Colonic mucosa (tissue), 4 donors: ENCODE results near the gene SMIM3. TPM values are rescaled to one million over a fixed set of nuclear protein-coding genes. Genes with fewer than 3 reads are reported as not detected.

ENCODE experiments used
- DNase-seq: peaks from one replicate; pipeline ENCODE4 v3.0.0-alpha.2; 2020
- H3K27ac ChIP-seq: fragments of 200-600 bp; one replicate; pipeline ENCODE4 v1.8.0; 2021
- H3K27me3 ChIP-seq: fragments of 200-600 bp; one replicate; pipeline ENCODE4 v1.8.0; 2021
- H3K36me3 ChIP-seq: fragments of 200-600 bp; one replicate; pipeline ENCODE4 v1.8.0; 2021
- H3K4me1 ChIP-seq: fragments of 200-600 bp; one replicate; pipeline ENCODE4 v1.8.0; 2021; ENCODE audit warnings: mild to moderate bottlenecking
- H3K4me3 ChIP-seq: fragments of 200-600 bp; one replicate; pipeline ENCODE4 v1.8.0; 2021
- H3K9ac ChIP-seq, 2 donors: one replicate each; pipeline ENCODE4 v1.7.0; 2013; ENCODE audit warnings: control low read depth in 2 of 2, low read depth in 2 of 2, low read length in 2 of 2
- H3K9me3 ChIP-seq: fragments of 200-600 bp; one replicate; pipeline ENCODE4 v1.8.0; 2021
- CTCF ChIP-seq: fragments of 200-600 bp; IDR thresholded peaks from one replicate; pipeline ENCODE4 v1.8.0; 2022; ENCODE audit warnings: antibody characterized with exemption, mild to moderate bottlenecking
- intact Hi-C: fragments of 100-400 bp; cut with DNase I; formaldehyde crosslinking; loops from one replicate; pipeline ENCODE4 v1.14.1; 2022
- total RNA-seq, 2 donors: library from RNA; stranded (reverse); fragmentation: NEBNext Ultra II Directional in 1 of 2; extraction: Animal tissue kit (Norgen Biotek cat#: 25700) in 1 of 2; gene quantifications; one replicate each; pipeline ENCODE4 v1.2.1, GENCODE V29; 2021
- donor health status: healthy.
- donor health status: DM: no; HTN: no; CAD: no.
- donor health status: DM: no; HTN: no; CAD: no.

Gene SMIM3
- total RNA-seq, 2 donors from 2014 or later: 10.1 to 12.6 TPM

GRCh38 chr5:150779397-150780186, 1.0 kb downstream of the SMIM3 start:
- intact Hi-C loops: loop anchor here (5.0 kb wide), 1 partner anchor 77 kb away; the partner anchor contains the start of gene RBM22
- Histone ChIP-seq H3K4me1 (peaks cover 44% of the 10 kb centered on the region), H3K27me3 (no peaks in the 10 kb centered on the region), H3K9ac (peak overlapping the region; percentile 88 to 92), H3K4me3 (peak overlapping the region; percentile 67), H3K27ac (peak overlapping the region; percentile 82), H3K36me3 (no peaks in the 10 kb centered on the region), H3K9me3 (no peaks in the 10 kb centered on the region)
- DNase-seq: no peak
- no peak for TF ChIP-seq CTCF

GRCh38 chr5:150780187-150780692, 1.7 kb downstream of the SMIM3 start:
- Histone ChIP-seq H3K36me3 (no peaks in the 10 kb centered on the region), H3K4me1 (peaks cover 45% of the 10 kb centered on the region), H3K27me3 (no peaks in the 10 kb centered on the region), H3K9ac (peak overlapping the region; percentile 46 to 47), H3K9me3 (no peaks in the 10 kb centered on the region), H3K27ac (peak overlapping the region; percentile 82), H3K4me3 (peak overlapping the region; percentile 67)
- intact Hi-C loops: no loop called here
- peak; percentile 41 for DNase-seq
- TF ChIP-seq CTCF: no peak

GRCh38 chr5:150780816-150781221, 2.3 kb downstream of the SMIM3 start:
- Histone ChIP-seq H3K36me3 (no peaks in the 10 kb centered on the region), H3K9me3 (no peaks in the 10 kb centered on the region), H3K4me1 (peaks cover 45% of the 10 kb centered on the region), H3K27ac (peak overlapping the region; percentile 82), H3K9ac (peak overlapping the region in 1 of 2 donors; percentile 47), H3K4me3 (peak overlapping the region; percentile 67), H3K27me3 (no peaks in the 10 kb centered on the region)
- TF ChIP-seq CTCF: no peak
- peak; percentile 84 for DNase-seq
- intact Hi-C loops: no loop called here

GRCh38 chr5:150781706-150782614, 3.4 kb downstream of the SMIM3 start:
- H3K9me3 ChIP-seq: no peaks in the 10 kb centered on the region
- intact Hi-C loops: no loop called here
- peaks cover 45% of the 10 kb centered on the region for H3K4me1 ChIP-seq
- H3K27me3 ChIP-seq: no peaks in the 10 kb centered on the region
- peak; percentile 47 for DNase-seq
- H3K27ac ChIP-seq: peak overlapping the region; percentile 82
- H3K9ac ChIP-seq: peak overlapping the region; percentile 47 to 52
- H3K36me3 ChIP-seq: no peaks in the 10 kb centered on the region
- no peak overlapping the region for H3K4me3 ChIP-seq
- no peak for TF ChIP-seq CTCF

GRCh38 chr5:150782850-150783249, 4.3 kb downstream of the SMIM3 start:
- H3K9me3 ChIP-seq: no peaks in the 10 kb centered on the region
- peak overlapping the region; percentile 82 for H3K27ac ChIP-seq
- no peak for DNase-seq
- peaks cover 44% of the 10 kb centered on the region for H3K4me1 ChIP-seq
- H3K27me3 ChIP-seq: no peaks in the 10 kb centered on the region
- intact Hi-C loops: no loop called here
- H3K4me3 ChIP-seq: no peak overlapping the region
- no peak for TF ChIP-seq CTCF
- H3K36me3 ChIP-seq: no peaks in the 10 kb centered on the region
- peak overlapping the region; percentile 47 to 52 for H3K9ac ChIP-seq
